ENCODE results near the gene SAG. TPM values are rescaled to one million over a fixed set of nuclear protein-coding genes. Genes with fewer than 3 reads are reported as not detected.

Gene SAG
- total and polyA plus RNA-seq, 3 experiments from 2014 or later, result not detected

DNA sequence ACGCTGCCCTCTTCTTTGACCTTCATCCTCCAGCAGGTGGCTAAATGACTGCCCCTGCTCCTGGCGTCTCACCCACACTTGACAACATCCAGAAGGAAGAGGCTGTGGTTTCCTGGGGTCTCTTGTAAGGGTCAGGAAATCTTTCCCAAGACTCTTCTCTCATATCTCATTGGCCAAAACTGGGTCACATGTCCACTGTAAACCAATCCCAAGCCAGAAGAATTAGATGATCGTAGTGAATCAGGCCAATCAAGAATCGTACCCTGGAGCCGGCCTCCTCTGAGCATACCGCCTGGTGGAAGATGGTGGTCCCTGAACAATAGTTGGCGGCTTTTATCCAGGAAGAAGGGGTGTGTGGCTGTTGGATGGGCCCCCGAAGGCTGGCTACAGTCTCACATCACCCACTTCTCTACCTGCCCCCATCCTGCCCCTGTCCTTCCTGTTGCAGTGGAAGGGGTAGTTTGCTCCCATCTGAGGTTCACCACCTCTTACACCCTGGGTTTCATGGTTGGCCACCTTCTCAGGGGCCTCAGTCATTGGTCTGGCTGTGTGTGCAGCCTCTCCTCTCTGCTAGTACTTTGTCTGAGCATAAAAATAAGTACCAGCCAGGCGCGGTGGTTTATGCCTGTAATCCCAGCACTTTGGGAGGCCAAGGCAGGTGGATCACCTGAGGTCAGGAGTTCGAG is 3.8 kb downstream of the SAG start:
- no peak for DNase-seq
- no peaks in the 10 kb centered on the region for H3K27me3 Mint-ChIP-seq
- H3K4me3 Mint-ChIP-seq, result peak overlapping the region in 1 of 7 donors; percentile 70
- POLR2A ChIA-PET, result no interaction called here
- H3K27me3 ChIP-seq (ENCODE audit: insufficient read depth, low read length, poor library complexity, severe bottlenecking), result no peaks in the 10 kb centered on the region
- H3K9me3 Mint-ChIP-seq, result no peaks in the 10 kb centered on the region
- no peak overlapping the region for H3K4me3 ChIP-seq (ENCODE audit: low read length)
- H3K4me1 ChIP-seq (ENCODE audit: insufficient read depth, low read length), result no peaks in the 10 kb centered on the region
- H3K9me3 ChIP-seq (ENCODE audit: low read length), result no peaks in the 10 kb centered on the region
- peak overlapping the region in 3 of 8 donors; percentile 9 to 85 (median 78) for H3K27ac Mint-ChIP-seq
- no peak overlapping the region for H3K27ac ChIP-seq (ENCODE audit: low read depth, low read length)
- H3K36me3 ChIP-seq (ENCODE audit: insufficient read depth, low read length), result no peaks in the 10 kb centered on the region
- CTCF ChIA-PET, result no interaction called here
- H3K36me3 Mint-ChIP-seq, result no peaks in the 10 kb centered on the region
- H3K4me1 Mint-ChIP-seq, result peaks cover 5 to 10% (median 6%) of the 10 kb centered on the region in 3 donors

- no peaks in the 10 kb centered on the region for H3K9me3 Mint-ChIP-seq
- no peaks in the 10 kb centered on the region for H3K27me3 Mint-ChIP-seq
- peak overlapping the region in 1 of 7 donors; percentile 61 for H3K4me3 Mint-ChIP-seq
- no peaks in the 10 kb centered on the region for H3K36me3 Mint-ChIP-seq
- no peak overlapping the region for H3K4me3 ChIP-seq (ENCODE audit: low read length)
- ChIA-PET POLR2A (interaction anchor here (0.6 kb wide), 1 partner anchor 72 kb away, joined by 10 read pairs; no protein-coding TSS in a partner anchor), CTCF (no interaction called here)
- H3K9me3 ChIP-seq (ENCODE audit: low read length), result no peaks in the 10 kb centered on the region
- H3K4me1 Mint-ChIP-seq, result peaks cover 5 to 10% (median 6%) of the 10 kb centered on the region in 3 donors
- peak overlapping the region in 3 of 8 donors; percentile 4 to 38 (median 33) for H3K27ac Mint-ChIP-seq
- no peaks in the 10 kb centered on the region for H3K4me1 ChIP-seq (ENCODE audit: insufficient read depth, low read length)
- H3K36me3 ChIP-seq (ENCODE audit: insufficient read depth, low read length), result no peaks in the 10 kb centered on the region
- DNase-seq, result no peak
- H3K27me3 ChIP-seq (ENCODE audit: insufficient read depth, low read length, poor library complexity, severe bottlenecking), result no peaks in the 10 kb centered on the region
- no peak overlapping the region for H3K27ac ChIP-seq (ENCODE audit: low read depth, low read length)
These were observed 5.3 kb downstream of the SAG start for GRCh38 chr2:233312874-233313273.

GRCh38 chr2:233314180-233314925 is 6.7 kb downstream of the SAG start:
- H3K4me3 ChIP-seq (ENCODE audit: low read length), result no peak overlapping the region
- H3K27me3 Mint-ChIP-seq, result peaks cover 3 to 9% of the 10 kb centered on the region in 2 donors
- POLR2A ChIA-PET, result no interaction called here
- H3K9me3 ChIP-seq (ENCODE audit: low read length), result no peaks in the 10 kb centered on the region
- no peaks in the 10 kb centered on the region for H3K27me3 ChIP-seq (ENCODE audit: insufficient read depth, low read length, poor library complexity, severe bottlenecking)
- CTCF ChIA-PET, result no interaction called here
- H3K4me1 ChIP-seq (ENCODE audit: insufficient read depth, low read length), result no peaks in the 10 kb centered on the region
- no peak for DNase-seq
- no peaks in the 10 kb centered on the region for H3K36me3 Mint-ChIP-seq
- H3K4me1 Mint-ChIP-seq, result peaks cover 5 to 10% (median 6%) of the 10 kb centered on the region in 3 donors
- H3K36me3 ChIP-seq (ENCODE audit: insufficient read depth, low read length), result no peaks in the 10 kb centered on the region
- no peak overlapping the region for H3K4me3 Mint-ChIP-seq
- H3K27ac Mint-ChIP-seq, result no peak overlapping the region
- no peaks in the 10 kb centered on the region for H3K9me3 Mint-ChIP-seq
- H3K27ac ChIP-seq (ENCODE audit: low read depth, low read length), result no peak overlapping the region

GRCh38 chr2:233317196-233317943 is 9.8 kb downstream of the SAG start:
- H3K27me3 Mint-ChIP-seq, result peaks cover 3 to 9% of the 10 kb centered on the region in 2 donors
- H3K36me3 Mint-ChIP-seq, result no peaks in the 10 kb centered on the region
- CTCF ChIA-PET, result no interaction called here
- H3K9me3 Mint-ChIP-seq, result no peaks in the 10 kb centered on the region
- Histone ChIP-seq H3K4me3 (ENCODE audit: low read length) (no peak overlapping the region), H3K9me3 (ENCODE audit: low read length) (no peaks in the 10 kb centered on the region), H3K36me3 (ENCODE audit: insufficient read depth, low read length) (no peaks in the 10 kb centered on the region), H3K27ac (ENCODE audit: low read depth, low read length) (no peak overlapping the region), H3K27me3 (ENCODE audit: insufficient read depth, low read length, poor library complexity, severe bottlenecking) (no peaks in the 10 kb centered on the region), H3K4me1 (ENCODE audit: insufficient read depth, low read length) (no peaks in the 10 kb centered on the region)
- peaks cover 3 to 8% (median 6%) of the 10 kb centered on the region in 3 donors for H3K4me1 Mint-ChIP-seq
- DNase-seq, result no peak
- POLR2A ChIA-PET, result interaction anchor here (0.6 kb wide), 1 partner anchor 13 kb away, joined by 5 read pairs; no protein-coding TSS in a partner anchor
- H3K27ac Mint-ChIP-seq, result no peak overlapping the region
- H3K4me3 Mint-ChIP-seq, result no peak overlapping the region

DNA sequence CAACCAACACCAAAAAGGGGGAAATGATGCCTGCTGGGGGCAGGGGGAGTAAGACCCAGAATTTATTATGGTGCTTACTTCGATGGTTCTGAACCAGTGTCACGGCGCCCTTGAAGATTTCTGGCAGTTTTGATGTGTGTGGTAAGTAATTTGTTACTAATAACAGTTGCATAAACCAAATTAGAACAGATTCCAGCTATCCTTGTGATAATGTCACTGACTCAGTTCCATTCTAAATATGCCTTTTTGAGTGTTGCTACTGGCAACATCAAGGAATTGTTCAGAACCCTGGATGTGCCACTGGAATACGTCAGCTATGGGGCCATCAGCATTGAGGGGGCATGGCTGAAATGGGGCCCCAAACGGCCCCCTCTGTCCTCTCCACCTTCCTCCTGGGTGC is 11.6 kb downstream of the SAG start:
- H3K9me3 Mint-ChIP-seq, result no peaks in the 10 kb centered on the region
- no peaks in the 10 kb centered on the region for H3K36me3 ChIP-seq (ENCODE audit: insufficient read depth, low read length)
- H3K9me3 ChIP-seq (ENCODE audit: low read length), result no peaks in the 10 kb centered on the region
- no peak overlapping the region for H3K27ac ChIP-seq (ENCODE audit: low read depth, low read length)
- no peak for DNase-seq
- H3K36me3 Mint-ChIP-seq, result no peaks in the 10 kb centered on the region
- POLR2A ChIA-PET, result no interaction called here
- no peak overlapping the region for H3K27ac Mint-ChIP-seq
- H3K4me3 Mint-ChIP-seq, result no peak overlapping the region
- CTCF ChIA-PET, result no interaction called here
- H3K27me3 Mint-ChIP-seq, result peaks cover 3 to 9% of the 10 kb centered on the region in 2 donors
- H3K27me3 ChIP-seq (ENCODE audit: insufficient read depth, low read length, poor library complexity, severe bottlenecking), result no peaks in the 10 kb centered on the region
- peaks cover 9 to 21% (median 13%) of the 10 kb centered on the region in 3 donors for H3K4me1 Mint-ChIP-seq
- H3K4me1 ChIP-seq (ENCODE audit: insufficient read depth, low read length), result no peaks in the 10 kb centered on the region
- H3K4me3 ChIP-seq (ENCODE audit: low read length), result no peak overlapping the region

DNA sequence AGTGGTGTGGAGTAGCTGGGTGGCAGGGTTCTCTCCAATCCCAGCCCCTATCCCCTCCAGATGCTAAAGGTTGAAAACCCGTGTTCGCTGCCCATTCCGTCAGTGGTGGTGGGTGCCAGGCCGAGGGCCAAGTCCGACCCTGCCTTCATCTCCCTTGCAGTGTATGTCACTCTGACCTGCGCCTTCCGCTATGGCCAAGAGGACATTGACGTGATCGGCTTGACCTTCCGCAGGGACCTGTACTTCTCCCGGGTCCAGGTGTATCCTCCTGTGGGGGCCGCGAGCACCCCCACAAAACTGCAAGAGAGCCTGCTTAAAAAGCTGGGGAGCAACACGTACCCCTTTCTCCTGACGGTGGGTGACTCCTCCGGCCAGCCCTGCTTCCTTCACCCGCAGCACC is 12.9 kb downstream of the SAG start:
- Mint-ChIP-seq H3K4me1 (peaks cover 9 to 21% (median 16%) of the 10 kb centered on the region in 3 donors), H3K27ac (peak overlapping the region in 1 of 8 donors; percentile 8), H3K27me3 (peaks cover 3 to 9% of the 10 kb centered on the region in 2 donors), H3K36me3 (peaks cover 0 to 2% (median 0%) of the 10 kb centered on the region in 3 donors), H3K4me3 (no peak overlapping the region), H3K9me3 (peaks cover 0 to 2% (median 0%) of the 10 kb centered on the region in 5 donors)
- ChIA-PET CTCF (interaction anchor here (1.4 kb wide), 1 partner anchor 8 kb away, joined by 3 read pairs; no protein-coding TSS in a partner anchor), POLR2A (no interaction called here)
- Histone ChIP-seq H3K27ac (ENCODE audit: low read depth, low read length) (no peak overlapping the region), H3K27me3 (ENCODE audit: insufficient read depth, low read length, poor library complexity, severe bottlenecking) (no peaks in the 10 kb centered on the region), H3K4me1 (ENCODE audit: insufficient read depth, low read length) (no peaks in the 10 kb centered on the region), H3K4me3 (ENCODE audit: low read length) (no peak overlapping the region), H3K9me3 (ENCODE audit: low read length) (no peaks in the 10 kb centered on the region), H3K36me3 (ENCODE audit: insufficient read depth, low read length) (no peaks in the 10 kb centered on the region)
- no peak for DNase-seq

- POLR2A ChIA-PET, result no interaction called here
- Mint-ChIP-seq H3K36me3 (peaks cover 0 to 2% (median 0%) of the 10 kb centered on the region in 3 donors), H3K27me3 (peaks cover 3 to 9% of the 10 kb centered on the region in 2 donors), H3K4me1 (peaks cover 9 to 21% (median 16%) of the 10 kb centered on the region in 3 donors), H3K4me3 (peak overlapping the region in 2 of 7 donors; percentile 5 to 35), H3K27ac (peak overlapping the region in 3 of 8 donors; percentile 5 to 48 (median 38)), H3K9me3 (peaks cover 0 to 2% (median 0%) of the 10 kb centered on the region in 5 donors)
- no peak for DNase-seq
- Histone ChIP-seq H3K4me1 (ENCODE audit: insufficient read depth, low read length) (no peaks in the 10 kb centered on the region), H3K4me3 (ENCODE audit: low read length) (no peak overlapping the region), H3K36me3 (ENCODE audit: insufficient read depth, low read length) (no peaks in the 10 kb centered on the region), H3K9me3 (ENCODE audit: low read length) (no peaks in the 10 kb centered on the region), H3K27ac (ENCODE audit: low read depth, low read length) (no peak overlapping the region), H3K27me3 (ENCODE audit: insufficient read depth, low read length, poor library complexity, severe bottlenecking) (no peaks in the 10 kb centered on the region)
- CTCF ChIA-PET, result interaction anchor here (1.4 kb wide), 2 partner anchors 8 to 10 kb away, joined by 3 to 4 read pairs; no protein-coding TSS in a partner anchor
These were observed 13.6 kb downstream of the SAG start for GRCh38 chr2:233321166-233321565.
